AG09309 (cell line): Measurements from ENCODE around the gene CELSR3.

Source experiments
- DNase-seq: peaks from one replicate; pipeline ENCODE4 v3.0.0-alpha.2; 2010; ENCODE audit warnings: low read depth
- H3K4me3 ChIP-seq: 2 replicates; pipeline ENCODE4 v1.5.1; 2011; ENCODE audit warnings: mild to moderate bottlenecking, low read depth, low read length, moderate library complexity; ENCODE audit not compliant: control insufficient read depth
- TF ChIP-seq, protein P1 (sequence below): IDR thresholded peaks from 2 replicates; pipeline ENCODE4 v1.5.1; 2011; ENCODE audit warnings: mild to moderate bottlenecking, low read depth, low read length, inconsistent platforms; ENCODE audit not compliant: insufficient read depth, control insufficient read depth; ENCODE audit errors: missing control alignments

CELSR3 gene

DNA sequence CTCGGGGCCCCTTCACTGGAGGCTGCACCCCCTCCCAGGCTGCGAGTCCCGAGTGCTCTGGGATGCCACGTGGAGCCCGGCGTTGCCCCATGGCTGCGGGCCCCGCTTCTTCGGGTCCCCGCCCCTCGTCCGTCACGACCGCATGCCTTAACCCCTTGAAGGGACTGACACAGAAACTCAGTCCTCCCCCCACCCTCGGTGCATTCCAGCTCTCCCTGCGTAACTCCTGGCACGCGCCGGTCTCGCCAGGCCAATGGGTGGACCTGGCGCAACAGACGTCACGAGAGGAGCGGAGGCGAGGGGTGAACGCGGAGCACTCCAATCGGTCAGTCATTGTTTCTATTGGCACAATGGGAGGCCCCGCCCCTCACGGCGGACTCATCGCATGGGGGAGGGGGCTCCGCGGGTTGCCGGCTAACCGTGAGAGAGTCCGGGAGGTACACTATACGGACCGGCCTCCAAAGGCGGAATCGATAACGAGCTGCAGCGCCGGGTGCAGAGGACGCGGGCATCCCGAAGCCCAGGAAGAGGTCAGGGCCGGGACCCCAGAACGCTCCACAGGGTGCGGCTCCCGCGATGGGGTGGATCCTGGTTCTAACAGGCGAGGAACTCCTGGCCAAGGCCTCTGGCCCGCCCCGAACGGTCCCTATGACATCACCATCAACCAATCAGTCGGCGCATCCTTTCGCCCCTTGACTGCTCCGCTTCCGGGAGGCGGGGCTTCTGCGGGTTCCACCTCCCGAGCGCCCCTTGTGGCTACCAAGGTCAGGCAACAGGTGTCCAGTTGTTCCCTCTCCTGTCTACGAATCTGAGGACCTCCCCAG lies 1.0 kb upstream of the CELSR3 start:
- TF ChIP-seq, protein P1, sequence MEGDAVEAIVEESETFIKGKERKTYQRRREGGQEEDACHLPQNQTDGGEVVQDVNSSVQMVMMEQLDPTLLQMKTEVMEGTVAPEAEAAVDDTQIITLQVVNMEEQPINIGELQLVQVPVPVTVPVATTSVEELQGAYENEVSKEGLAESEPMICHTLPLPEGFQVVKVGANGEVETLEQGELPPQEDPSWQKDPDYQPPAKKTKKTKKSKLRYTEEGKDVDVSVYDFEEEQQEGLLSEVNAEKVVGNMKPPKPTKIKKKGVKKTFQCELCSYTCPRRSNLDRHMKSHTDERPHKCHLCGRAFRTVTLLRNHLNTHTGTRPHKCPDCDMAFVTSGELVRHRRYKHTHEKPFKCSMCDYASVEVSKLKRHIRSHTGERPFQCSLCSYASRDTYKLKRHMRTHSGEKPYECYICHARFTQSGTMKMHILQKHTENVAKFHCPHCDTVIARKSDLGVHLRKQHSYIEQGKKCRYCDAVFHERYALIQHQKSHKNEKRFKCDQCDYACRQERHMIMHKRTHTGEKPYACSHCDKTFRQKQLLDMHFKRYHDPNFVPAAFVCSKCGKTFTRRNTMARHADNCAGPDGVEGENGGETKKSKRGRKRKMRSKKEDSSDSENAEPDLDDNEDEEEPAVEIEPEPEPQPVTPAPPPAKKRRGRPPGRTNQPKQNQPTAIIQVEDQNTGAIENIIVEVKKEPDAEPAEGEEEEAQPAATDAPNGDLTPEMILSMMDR = peak; percentile 79
- peak overlapping the region; percentile 52 for H3K4me3 ChIP-seq
- peak; percentile 97 for DNase-seq

DNA sequence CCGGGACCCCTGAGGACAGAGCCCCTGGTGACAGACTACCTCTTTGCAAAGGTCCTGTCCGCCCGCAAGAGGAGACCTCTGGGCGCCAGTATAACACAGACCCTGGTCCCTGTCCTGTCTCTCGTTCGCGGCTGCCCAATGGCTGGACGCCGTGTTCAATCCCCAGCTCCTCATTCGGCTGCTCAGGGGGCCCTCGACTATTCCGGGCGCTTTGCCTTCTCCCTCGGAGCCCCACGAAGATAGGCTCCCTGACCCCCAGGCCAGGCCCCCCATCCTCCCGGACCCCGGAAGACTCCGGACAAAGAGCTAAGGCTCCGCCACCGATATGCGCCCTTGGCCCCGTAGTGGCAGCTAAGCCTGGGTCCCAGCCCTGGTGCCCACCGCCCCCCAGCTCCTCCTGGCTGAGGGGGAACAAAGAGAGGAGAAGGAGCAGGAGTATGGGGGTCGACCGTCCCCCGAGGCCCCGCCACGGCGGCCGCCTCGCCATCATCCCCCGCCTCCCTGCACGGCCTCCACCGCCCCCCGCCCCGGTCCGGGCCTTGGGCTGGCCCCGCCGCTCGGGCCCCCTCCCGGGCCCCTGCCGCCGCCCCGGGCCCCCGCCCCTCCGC lies 437 bp downstream of the CELSR3 start:
- TF ChIP-seq, protein P1 = no peak
- peak overlapping the region; percentile 52 for H3K4me3 ChIP-seq
- DNase-seq = no peak

DNA sequence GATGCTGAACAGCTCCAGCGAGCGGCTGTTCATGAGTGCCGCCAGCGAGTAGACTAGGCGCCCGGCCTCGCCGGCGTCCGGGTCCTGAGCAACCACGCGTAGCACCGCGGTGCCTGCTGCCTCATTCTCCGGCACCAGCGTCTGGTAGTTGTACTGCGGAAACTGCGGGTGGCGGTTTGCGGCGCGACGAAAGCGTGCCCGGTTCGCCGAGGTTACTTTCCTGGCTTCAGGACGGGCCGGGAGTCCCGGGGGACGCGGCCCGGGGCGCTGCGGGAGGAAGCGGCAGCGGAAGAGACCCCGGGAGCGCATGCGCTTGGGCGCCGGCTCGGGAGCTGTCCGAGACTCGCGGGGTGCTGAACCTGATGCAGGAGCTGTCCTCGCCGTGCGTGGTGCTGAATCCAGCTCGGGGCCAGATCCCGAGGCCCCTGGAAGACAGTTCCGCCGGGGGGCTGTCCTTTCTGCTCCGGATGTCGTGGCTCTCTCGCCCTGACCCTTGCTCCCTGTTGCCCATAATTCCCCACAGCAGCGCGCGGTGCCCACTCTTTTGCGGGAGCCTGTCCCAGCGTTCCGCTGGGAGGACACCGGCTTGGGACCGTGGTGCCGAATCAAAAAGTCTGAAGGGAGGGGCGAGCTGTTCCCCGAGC lies 1.1 kb downstream of the CELSR3 start:
- H3K4me3 ChIP-seq = peak overlapping the region; percentile 46
- no peak for DNase-seq

DNA sequence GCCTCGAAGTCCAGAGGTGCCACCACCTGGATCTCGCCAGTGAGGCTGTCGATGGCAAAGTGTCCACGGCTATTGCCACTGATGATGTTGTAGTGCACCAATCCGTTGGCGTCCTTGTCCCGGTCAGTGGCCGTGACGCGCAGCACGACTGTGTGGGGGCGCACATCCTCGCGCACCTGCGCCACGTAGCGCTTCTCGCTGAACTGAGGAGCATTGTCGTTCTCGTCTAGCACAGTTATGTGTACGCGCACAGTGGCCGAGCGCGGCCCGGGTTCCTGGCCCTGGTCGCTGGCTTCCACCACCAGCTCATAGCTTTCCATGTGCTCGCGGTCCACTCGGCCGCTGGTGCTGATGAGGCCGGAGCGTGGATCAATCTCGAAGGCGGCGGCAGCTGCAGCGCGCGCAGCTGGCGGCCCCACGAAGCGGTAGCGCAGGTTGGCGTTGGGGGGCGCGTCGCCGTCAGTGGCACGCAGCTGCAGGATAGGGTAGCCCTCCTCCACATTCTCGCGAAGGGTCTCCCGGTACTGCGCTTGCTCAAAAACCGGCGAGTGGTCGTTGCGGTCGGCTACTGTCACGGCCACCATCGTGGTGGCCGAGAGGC lies 1.8 kb downstream of the CELSR3 start:
- no peak overlapping the region for H3K4me3 ChIP-seq
- TF ChIP-seq, protein P1 = no peak
- DNase-seq = no peak

More for the DNA sequence above, 1.1 kb downstream of the CELSR3 start:
- TF ChIP-seq, protein P1 = no peak

DNA sequence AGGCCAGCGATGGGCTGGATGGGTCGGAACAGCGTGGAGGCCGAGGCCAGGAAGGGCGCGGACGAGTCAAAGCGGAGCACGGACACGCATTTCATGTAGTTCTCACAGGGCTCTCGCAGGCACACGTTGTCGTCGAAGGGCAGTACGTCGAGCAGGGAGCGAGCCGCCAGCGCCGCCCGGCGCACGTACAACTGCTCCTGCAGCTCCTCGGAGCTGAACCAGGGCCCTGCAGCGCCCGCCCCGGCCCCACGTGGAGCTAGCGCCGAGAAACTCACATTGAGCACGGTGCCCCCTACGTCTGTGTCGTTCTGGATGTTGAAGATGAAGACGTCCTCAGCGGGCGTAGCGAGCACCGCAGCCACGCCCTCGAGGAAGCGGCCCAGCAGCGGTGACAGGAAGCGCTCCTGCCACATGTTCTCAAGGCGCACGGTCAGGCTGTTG lies 5.8 kb downstream of the CELSR3 start:
- H3K4me3 ChIP-seq = no peak overlapping the region
- DNase-seq = no peak
- TF ChIP-seq, protein P1 = no peak

DNA sequence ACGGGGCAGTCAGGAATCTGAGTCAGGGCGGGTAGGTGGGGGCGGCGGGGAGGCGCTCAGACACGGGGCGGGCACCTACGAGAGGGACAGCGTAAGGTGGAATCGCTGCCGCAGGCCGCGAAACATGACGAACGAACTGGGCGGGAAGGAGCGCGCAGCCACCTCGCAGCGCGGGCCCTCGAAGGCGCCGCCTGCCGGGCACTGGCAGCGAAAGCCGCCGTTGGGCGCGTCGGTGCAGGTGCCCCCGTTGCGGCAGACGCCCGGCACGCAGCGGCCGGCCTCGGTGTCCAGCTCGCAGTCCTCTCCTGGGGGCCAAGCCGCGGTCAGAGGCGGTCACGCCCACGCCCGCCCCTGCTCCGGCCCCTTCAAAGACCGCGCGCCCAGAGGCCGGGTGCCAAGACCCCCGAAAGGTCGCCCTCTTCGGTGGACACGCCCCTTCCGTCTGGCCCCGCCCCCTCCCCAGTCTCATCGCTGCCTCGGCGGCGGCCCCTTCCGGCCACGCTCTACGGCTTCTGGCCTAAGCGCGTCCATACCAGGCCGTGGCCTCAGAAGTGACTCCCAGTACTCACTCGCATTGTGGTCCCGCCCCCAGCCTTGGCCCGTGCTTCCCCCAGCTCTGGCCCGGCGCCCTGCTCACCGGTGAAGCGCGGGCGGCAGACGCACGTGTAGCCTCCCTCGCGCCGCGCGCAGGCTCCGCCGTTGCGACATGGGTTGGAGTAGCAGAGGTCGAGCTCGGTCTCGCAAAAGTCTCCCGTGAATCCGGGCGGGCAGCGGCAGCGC lies 6.4 kb downstream of the CELSR3 start:
- peak overlapping the region; percentile 40 for H3K4me3 ChIP-seq
- TF ChIP-seq, protein P1 = peak; percentile 28
- peak; percentile 10 for DNase-seq
